HG02763 (cell line): ENCODE results near the gene EMSY.
"Not testable (repeated sequence)": the region's sequence is repeated elsewhere in the genome, so short reads cannot be mapped to it uniquely, and the experiment has no call there.

Experiments
- ATAC-seq: cut with Tn5 transposase; IDR thresholded peaks from one replicate; pipeline ENCODE4 v1.9.1; 2021; ENCODE audit warnings: mild to moderate bottlenecking, moderate library complexity; ENCODE audit not compliant: unreplicated experiment

EMSY gene

DNA sequence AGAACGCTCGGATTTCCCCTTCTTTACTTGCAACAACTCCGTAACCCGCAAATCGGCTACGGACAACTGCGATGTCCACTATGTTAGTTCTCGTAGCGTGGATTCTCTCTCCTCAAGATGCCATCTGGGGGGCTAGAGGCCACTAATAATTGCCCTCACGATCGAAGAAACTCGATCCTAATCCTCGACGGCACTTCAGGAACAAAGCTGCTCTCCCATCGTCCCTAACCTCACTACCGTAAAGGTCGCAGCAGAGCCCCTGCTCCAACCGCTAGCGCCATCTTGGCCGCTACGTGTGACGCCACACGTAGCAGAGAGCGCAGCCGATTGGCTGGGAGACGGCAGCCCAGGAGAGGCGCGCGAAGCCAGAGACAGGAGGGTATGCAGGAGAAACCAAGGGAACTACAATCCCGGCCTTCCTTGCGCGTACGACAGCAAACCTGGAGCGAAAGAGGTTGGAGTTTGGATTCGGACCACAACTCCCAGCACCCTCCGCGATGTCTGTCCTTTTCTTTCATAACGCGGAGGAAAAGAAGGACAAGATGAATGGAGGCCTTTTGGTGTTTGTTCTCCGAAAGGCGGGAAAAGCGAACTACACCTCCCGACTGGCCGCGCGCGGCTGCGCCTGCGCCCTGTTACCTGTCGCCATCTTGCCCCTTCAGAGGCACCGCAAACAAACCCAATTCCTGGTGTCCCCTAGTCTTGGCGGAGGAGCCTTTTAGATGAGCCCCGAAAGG is at the start of gene EMSY:
TSS of gene EMSY (plus strand) at position 635 of the 737 bp plus-strand sequence. CDS start 1,921 bp downstream, outside the sequence.
- ATAC-seq = peak; percentile 90

DNA sequence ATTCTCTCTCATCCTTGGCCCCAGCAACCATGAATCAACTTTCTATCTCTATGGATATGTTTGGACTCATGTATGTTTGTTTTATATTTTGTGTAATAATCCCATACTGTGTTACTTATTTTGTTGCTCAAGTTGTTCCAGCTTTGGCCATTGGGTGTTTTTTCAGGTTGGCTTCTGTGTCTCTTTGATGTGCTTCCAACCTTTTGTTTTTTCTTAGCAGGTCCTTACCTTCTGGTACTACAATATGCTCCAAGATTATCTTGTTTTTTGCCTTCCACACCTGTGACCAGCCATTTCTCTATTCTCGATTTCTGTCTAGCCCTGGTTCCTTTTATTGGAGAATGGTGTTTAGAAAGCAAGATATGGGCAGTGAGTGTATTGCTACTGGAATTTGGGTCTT is 49.5 kb upstream of the EMSY start:
- ATAC-seq = no peak

DNA sequence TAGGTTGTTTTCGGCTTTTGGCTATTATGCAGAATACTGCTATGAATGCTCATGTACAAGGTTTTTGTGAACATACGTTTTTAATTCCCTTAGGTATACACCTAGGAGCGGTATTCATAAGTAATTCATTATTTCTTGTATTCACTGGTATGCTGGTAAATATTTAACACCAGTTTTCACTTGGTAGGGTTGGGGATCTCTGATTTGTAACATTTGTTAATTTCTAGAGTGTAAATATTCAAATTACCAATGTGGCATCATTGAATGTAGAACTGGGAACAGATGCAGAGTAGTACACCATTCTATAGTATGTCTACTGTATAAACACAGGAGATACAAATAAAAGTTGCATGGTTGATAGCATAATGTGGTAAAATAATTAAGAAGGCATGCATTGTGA is 47.4 kb upstream of the EMSY start:
- ATAC-seq = no peak

DNA sequence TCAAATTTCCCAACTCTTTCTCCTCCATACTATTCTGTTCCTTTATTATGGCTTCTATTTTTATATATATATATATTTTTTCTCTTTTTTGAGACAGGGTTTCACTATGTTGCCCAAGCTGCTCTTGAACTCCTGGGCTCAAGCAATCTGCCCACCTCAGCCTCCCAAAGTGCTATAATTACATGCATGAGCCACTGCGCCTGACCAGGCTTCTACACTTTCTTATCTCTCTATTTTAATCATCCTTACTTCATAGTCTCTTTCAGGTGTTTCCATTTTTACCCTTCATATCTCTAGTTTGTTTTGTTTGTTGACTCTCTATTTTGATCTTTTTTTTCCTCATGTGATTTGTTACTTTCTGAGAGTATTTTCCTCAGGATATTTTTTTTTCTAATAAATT is 43.9 kb upstream of the EMSY start:
- no peak for ATAC-seq

DNA sequence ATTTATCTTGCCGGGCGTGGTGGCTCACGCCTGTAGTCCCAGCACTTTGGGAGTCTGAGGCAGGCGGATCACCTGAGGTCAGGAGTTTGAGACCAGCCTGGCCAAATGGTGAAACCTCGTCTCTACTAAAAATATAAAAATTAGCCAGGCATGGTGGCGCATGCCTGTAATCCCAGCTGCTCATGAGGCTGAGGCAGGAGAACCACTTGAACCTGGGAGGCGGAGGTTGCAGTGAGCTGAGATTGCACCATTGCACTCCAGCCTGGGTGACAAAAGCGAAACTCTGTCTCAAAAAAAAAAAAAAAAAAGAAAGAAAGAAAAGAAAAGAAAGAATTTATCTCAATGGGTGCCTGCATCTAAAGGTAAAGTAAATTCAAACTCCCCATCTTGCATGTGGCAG is 43.3 kb upstream of the EMSY start:
- ATAC-seq = not testable (repeated sequence)

DNA sequence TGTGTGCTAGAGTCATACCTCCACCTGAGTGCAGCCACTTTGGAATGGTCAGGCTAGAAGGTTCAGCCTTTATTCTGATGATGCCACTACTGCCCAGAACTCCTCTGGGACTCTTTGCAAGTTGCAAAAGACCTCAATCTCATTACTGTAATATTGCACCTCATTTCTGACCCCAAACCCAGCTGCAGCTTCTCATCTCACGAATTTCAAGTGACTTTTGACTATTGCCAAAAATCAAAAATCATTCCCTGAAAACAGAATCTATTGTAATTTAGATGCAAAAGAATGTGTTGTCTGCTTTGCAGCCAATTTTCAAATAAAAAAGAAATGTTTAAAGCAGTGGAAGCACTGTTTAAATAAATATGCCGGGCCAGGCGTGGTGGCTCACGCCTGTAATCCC is 38.5 kb upstream of the EMSY start:
- no peak for ATAC-seq

- ATAC-seq = no peak
These were observed 36.5 kb upstream of the EMSY start for GRCh38 chr11:76408171-76408965.

- ATAC-seq = no peak
These were observed 33.9 kb upstream of the EMSY start for GRCh38 chr11:76410851-76411357.

- ATAC-seq = no peak
These were observed 29.7 kb upstream of the EMSY start for GRCh38 chr11:76415073-76415472.

DNA sequence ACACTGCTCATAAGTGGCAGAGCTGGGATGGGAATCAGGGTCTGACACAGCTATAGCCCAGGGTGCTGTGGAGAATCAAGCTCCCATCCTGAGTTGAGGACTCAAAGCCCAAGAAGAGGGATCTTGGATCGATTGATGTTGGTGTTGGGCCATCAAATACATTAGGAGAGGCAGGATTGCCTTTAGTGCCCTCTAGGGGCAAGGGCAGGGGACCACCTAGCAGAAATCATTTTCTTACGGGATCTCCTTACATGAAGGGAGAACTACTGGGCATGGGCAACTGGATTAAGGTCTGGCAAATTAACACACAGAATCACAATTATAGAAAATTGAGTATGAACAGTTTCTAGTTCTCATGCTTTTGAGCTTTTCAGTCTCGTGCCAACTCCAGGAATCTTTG is 24.9 kb upstream of the EMSY start:
- no peak for ATAC-seq

DNA sequence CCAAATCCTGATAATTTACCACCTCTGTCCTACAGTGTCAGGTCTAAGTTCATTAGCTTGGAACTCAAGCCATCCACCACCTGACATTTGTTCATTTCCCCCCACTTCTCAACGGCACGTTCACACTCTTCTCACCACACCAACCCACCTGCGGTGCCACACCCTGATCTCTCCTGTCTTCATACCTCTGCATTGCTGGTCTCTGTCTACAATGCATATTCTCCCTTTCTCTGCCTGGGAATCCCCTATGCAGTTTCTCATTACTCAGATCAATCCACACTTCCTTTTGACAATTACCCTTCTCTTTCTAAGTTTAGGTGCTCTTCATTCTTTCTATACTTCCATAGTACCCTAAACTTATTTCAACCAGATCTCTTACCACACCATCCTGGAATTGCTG is 20.4 kb upstream of the EMSY start:
- ATAC-seq = no peak

- ATAC-seq = no peak
These were observed 19.9 kb upstream of the EMSY start for GRCh38 chr11:76424891-76425290.

GRCh38 chr11:76426660-76427059 is 18.2 kb upstream of the EMSY start:
- ATAC-seq = no peak

DNA sequence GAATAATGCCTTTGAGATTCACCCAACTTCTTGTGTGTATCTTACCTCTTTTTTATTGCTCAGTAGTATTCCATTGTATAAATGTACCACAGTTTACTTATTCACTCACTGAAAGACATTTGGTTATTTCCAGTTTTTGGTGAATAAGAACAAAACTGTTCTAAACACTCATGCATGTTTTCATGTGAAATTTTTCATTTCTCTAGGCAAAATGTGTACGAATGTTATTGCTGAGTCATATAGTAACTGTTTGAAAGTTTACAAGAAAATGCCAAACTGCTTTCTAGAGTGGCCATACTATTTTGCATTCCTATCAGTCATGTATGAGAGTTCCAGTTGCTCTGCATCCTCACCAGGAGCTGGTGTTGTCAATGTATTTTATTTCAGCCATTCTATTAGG is 8.8 kb upstream of the EMSY start:
- ATAC-seq = no peak

GRCh38 chr11:76443268-76443980 is 1.4 kb upstream of the EMSY start:
- no peak for ATAC-seq

DNA sequence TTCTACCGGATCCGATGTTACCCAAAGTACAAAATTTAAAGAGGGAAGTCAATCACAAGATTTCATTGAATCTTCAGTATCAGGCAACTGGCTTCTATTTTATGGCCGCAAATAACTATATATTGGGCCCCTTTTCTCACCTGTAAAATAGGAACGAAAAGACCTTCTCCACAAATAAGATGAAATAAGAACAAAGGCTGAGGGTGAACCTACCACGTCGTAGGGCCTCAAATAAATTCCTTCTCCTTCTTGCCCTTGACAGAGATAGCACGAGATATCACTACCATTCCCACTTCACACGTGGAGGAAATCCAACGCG is 794 bp upstream of the EMSY start:
- no peak for ATAC-seq

DNA sequence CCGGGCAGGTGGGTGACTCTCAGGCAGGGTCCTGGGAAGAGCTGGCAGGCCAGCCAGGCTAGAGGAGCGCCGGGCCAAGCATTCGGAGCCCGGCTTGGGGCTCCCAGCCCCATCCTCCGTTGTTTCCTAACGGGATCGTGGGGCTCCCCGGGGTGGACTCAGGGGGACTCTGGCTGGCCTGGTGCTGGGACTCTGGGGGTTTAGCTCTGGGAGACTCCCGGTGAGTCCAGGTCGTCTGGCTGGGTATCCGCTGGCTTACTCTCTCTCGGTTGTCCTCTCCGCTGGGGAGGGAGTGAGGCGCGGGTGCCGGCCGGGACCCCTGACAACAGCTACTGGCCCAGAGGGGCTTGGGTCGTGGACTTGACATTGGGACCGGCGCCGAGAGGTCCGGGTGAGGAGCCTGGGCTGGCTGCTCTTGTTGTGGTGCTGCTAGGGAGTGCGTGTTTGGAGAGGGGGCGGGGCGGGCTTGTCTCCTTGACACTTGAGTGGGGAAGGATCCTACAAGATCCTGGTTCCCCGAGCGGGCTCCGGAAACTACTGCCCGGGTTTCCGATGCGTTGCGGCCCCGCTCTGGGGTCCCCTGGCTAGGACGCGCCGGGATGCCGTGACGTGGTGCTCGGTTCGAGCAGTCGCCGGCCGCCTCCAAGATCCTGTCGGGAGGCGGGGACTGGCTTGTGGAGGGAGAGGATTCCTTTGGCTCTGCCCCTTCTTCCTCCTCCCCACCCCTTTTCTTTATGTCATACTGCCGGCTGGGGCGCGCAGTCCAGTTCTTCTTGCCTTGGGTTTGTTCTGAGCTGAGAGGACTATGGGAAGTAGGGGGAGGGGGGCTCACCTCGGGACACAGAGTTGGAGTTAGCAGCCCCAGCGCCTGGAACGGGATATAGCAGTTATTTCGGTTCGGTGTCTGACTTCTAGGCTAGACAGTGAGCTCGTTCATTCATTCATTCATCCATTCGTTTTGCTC is 585 bp downstream of the EMSY start:
- peak; percentile 20 for ATAC-seq

DNA sequence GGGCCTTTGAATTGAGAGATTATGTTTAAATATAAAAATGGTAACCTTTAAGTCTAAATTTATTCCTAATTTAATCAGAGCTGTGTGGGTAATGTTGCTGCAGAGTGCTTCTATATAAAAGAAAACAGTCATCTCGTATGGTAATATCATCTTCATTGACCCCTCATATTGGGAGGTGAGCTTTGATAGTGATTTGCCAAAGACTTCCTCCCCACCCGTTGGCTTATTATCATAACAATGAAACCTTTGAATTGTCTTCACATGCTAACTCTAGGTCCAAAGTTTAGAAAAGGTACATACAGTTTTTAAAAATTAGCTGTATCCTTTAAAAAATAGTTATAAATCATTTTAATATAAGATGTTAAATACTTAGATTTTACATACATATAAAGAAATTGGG is 3.7 kb downstream of the EMSY start:
- ATAC-seq = no peak

- no peak for ATAC-seq
These were observed 8.4 kb downstream of the EMSY start for GRCh38 chr11:76453248-76453647.

DNA sequence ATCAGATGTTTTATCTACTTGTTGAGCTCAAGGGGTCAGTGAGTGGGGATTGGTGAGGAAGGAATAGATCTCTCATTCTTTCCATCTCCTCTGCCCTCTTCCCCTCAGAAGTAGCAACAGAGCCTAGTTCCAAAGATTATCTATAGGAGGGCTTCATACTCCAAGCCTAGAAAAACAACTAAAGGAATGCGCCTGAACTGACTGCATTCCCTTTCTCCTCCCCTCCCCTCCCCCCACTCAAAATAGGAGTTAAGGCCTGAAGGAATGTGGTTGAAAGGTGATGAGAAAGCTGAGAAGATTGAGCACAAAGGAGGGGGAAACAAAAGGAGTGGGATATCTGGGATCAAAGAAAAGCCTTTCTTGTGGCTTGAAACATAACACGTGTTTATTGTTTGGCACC is 10.5 kb downstream of the EMSY start:
- no peak for ATAC-seq

DNA sequence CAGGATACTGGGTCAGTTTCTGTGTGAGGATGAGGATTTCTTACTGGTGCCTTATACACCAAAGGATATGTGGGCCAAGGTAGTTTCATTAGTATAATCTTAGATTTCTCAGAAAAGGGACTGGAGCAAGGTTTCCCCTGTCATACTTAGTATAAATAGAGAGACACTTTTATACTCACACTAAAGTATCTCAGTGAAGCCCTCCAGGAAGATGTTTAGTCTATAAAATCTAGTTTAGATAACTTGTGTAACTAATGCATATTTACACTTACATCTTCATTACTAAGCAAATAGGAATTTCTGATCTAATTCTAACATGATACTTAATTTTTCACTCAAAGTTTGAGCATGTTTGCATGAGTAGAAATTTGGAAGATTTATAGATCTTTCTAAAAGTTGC is 11.1 kb downstream of the EMSY start:
- ATAC-seq = no peak
